ENCODE results near the gene FABP1.

The FABP1 gene

GRCh38 chr2:88086401-88086800, 41.5 kb downstream of the FABP1 start:
- Histone ChIP-seq H3K9me3 (ENCODE audit: control insufficient read depth in 5 of 5, low read length in 5 of 5) (no peaks in the 10 kb centered on the region), H3K27me3 (ENCODE audit: control insufficient read depth in 5 of 5, insufficient read depth in 4 of 5, low read length in 5 of 5) (no peaks in the 10 kb centered on the region), H3K27ac (ENCODE audit: low read depth, low read length) (no peak overlapping the region), H3K36me3 (ENCODE audit: control insufficient read depth in 5 of 5, insufficient read depth in 5 of 5, low read length in 5 of 5) (no peaks in the 10 kb centered on the region), H3K4me3 (ENCODE audit: low read depth in 1 of 5, low read length in 5 of 5) (no peak overlapping the region), H3K4me1 (ENCODE audit: control insufficient read depth in 5 of 5, insufficient read depth in 5 of 5, low read length in 5 of 5) (no peaks in the 10 kb centered on the region), H3K9ac (ENCODE audit: low read length in 5 of 5) (no peak overlapping the region)

- no peak overlapping the region for H3K9ac ChIP-seq (ENCODE audit: low read length in 5 of 5)
- H3K9me3 ChIP-seq (ENCODE audit: control insufficient read depth in 5 of 5, low read length in 5 of 5): no peaks in the 10 kb centered on the region
- no peaks in the 10 kb centered on the region for H3K36me3 ChIP-seq (ENCODE audit: control insufficient read depth in 5 of 5, insufficient read depth in 5 of 5, low read length in 5 of 5)
- H3K27me3 ChIP-seq (ENCODE audit: control insufficient read depth in 5 of 5, insufficient read depth in 4 of 5, low read length in 5 of 5): no peaks in the 10 kb centered on the region
- H3K27ac ChIP-seq (ENCODE audit: low read depth, low read length): no peak overlapping the region
- no peak overlapping the region for H3K4me3 ChIP-seq (ENCODE audit: low read depth in 1 of 5, low read length in 5 of 5)
- H3K4me1 ChIP-seq (ENCODE audit: control insufficient read depth in 5 of 5, insufficient read depth in 5 of 5, low read length in 5 of 5): no peaks in the 10 kb centered on the region
These were observed 42.3 kb downstream of the FABP1 start for GRCh38 chr2:88085602-88086001.

DNA sequence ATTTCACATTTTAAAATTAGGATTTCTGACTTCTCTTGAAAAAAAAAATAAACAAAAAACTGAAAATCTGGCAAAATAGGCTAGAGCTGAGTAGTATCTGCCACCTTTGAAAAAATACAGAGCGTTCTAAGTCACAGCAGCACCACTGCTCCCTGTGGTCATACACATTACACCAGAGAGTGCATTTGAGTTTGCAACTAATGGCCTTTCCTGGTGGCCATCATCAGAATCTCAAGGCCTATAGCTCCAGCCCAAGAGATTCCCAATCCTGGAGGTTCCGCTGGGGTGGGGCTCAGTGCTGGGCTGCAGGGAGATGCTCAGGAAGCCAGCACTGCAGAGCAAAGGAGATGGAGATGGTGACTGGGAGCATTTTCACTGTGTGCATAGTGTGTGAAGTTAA, 42.8 kb downstream of the FABP1 start:
- Histone ChIP-seq H3K9ac (ENCODE audit: low read length in 5 of 5) (no peak overlapping the region), H3K27ac (ENCODE audit: low read depth, low read length) (no peak overlapping the region), H3K4me3 (ENCODE audit: low read depth in 1 of 5, low read length in 5 of 5) (no peak overlapping the region), H3K27me3 (ENCODE audit: control insufficient read depth in 5 of 5, insufficient read depth in 4 of 5, low read length in 5 of 5) (peaks cover 0 to 2% (median 0%) of the 10 kb centered on the region in 5 donors), H3K36me3 (ENCODE audit: control insufficient read depth in 5 of 5, insufficient read depth in 5 of 5, low read length in 5 of 5) (no peaks in the 10 kb centered on the region), H3K9me3 (ENCODE audit: control insufficient read depth in 5 of 5, low read length in 5 of 5) (no peaks in the 10 kb centered on the region), H3K4me1 (ENCODE audit: control insufficient read depth in 5 of 5, insufficient read depth in 5 of 5, low read length in 5 of 5) (no peaks in the 10 kb centered on the region)

GRCh38 chr2:88082781-88083180, 45.1 kb downstream of the FABP1 start:
- H3K4me1 ChIP-seq (ENCODE audit: control insufficient read depth in 5 of 5, insufficient read depth in 5 of 5, low read length in 5 of 5): no peaks in the 10 kb centered on the region
- H3K9ac ChIP-seq (ENCODE audit: low read length in 5 of 5): no peak overlapping the region
- no peaks in the 10 kb centered on the region for H3K36me3 ChIP-seq (ENCODE audit: control insufficient read depth in 5 of 5, insufficient read depth in 5 of 5, low read length in 5 of 5)
- no peak overlapping the region for H3K27ac ChIP-seq (ENCODE audit: low read depth, low read length)
- peaks cover 0 to 2% (median 0%) of the 10 kb centered on the region in 5 donors for H3K27me3 ChIP-seq (ENCODE audit: control insufficient read depth in 5 of 5, insufficient read depth in 4 of 5, low read length in 5 of 5)
- no peak overlapping the region for H3K4me3 ChIP-seq (ENCODE audit: low read depth in 1 of 5, low read length in 5 of 5)
- H3K9me3 ChIP-seq (ENCODE audit: control insufficient read depth in 5 of 5, low read length in 5 of 5): no peaks in the 10 kb centered on the region

- peaks cover 0 to 2% (median 0%) of the 10 kb centered on the region in 5 donors for H3K27me3 ChIP-seq (ENCODE audit: control insufficient read depth in 5 of 5, insufficient read depth in 4 of 5, low read length in 5 of 5)
- H3K4me1 ChIP-seq (ENCODE audit: control insufficient read depth in 5 of 5, insufficient read depth in 5 of 5, low read length in 5 of 5): no peaks in the 10 kb centered on the region
- no peak overlapping the region for H3K27ac ChIP-seq (ENCODE audit: low read depth, low read length)
- H3K36me3 ChIP-seq (ENCODE audit: control insufficient read depth in 5 of 5, insufficient read depth in 5 of 5, low read length in 5 of 5): no peaks in the 10 kb centered on the region
- no peak overlapping the region for H3K4me3 ChIP-seq (ENCODE audit: low read depth in 1 of 5, low read length in 5 of 5)
- H3K9ac ChIP-seq (ENCODE audit: low read length in 5 of 5): no peak overlapping the region
- no peaks in the 10 kb centered on the region for H3K9me3 ChIP-seq (ENCODE audit: control insufficient read depth in 5 of 5, low read length in 5 of 5)
These were observed 45.8 kb downstream of the FABP1 start for GRCh38 chr2:88081924-88082608.

- H3K36me3 ChIP-seq (ENCODE audit: control insufficient read depth in 5 of 5, insufficient read depth in 5 of 5, low read length in 5 of 5): no peaks in the 10 kb centered on the region
- H3K9ac ChIP-seq (ENCODE audit: low read length in 5 of 5): no peak overlapping the region
- H3K27ac ChIP-seq (ENCODE audit: low read depth, low read length): no peak overlapping the region
- H3K27me3 ChIP-seq (ENCODE audit: control insufficient read depth in 5 of 5, insufficient read depth in 4 of 5, low read length in 5 of 5): peaks cover 0 to 2% (median 0%) of the 10 kb centered on the region in 5 donors
- H3K9me3 ChIP-seq (ENCODE audit: control insufficient read depth in 5 of 5, low read length in 5 of 5): no peaks in the 10 kb centered on the region
- no peak overlapping the region for H3K4me3 ChIP-seq (ENCODE audit: low read depth in 1 of 5, low read length in 5 of 5)
- H3K4me1 ChIP-seq (ENCODE audit: control insufficient read depth in 5 of 5, insufficient read depth in 5 of 5, low read length in 5 of 5): no peaks in the 10 kb centered on the region
These were observed 47.3 kb downstream of the FABP1 start for GRCh38 chr2:88080545-88080944.

DNA sequence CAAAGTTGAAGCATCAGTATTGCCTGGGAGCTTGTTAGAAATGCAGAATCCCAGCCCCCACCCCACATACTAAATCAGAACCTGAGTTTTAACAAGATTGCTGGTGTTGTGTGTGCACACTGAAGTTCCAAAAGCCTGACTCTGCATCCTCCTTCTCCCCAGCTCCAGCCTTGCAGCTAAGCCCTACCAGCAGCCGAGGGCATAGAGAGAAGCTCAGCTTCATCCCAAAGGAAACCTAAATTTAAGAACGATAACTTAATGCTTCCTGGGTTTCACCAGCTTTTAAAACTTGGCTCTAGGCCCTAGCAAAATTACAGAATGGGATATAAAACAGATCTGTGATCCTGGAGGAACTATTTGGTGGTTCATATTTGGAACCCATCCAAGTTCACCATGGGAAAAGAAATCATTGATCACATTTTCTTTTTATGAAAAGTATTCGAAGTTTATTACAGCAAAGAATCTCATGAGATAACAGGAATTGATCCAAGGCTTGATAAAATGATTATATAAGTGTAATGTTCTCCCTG, 49.2 kb downstream of the FABP1 start:
- Histone ChIP-seq H3K4me1 (ENCODE audit: control insufficient read depth in 5 of 5, insufficient read depth in 5 of 5, low read length in 5 of 5) (no peaks in the 10 kb centered on the region), H3K36me3 (ENCODE audit: control insufficient read depth in 5 of 5, insufficient read depth in 5 of 5, low read length in 5 of 5) (no peaks in the 10 kb centered on the region)

DNA sequence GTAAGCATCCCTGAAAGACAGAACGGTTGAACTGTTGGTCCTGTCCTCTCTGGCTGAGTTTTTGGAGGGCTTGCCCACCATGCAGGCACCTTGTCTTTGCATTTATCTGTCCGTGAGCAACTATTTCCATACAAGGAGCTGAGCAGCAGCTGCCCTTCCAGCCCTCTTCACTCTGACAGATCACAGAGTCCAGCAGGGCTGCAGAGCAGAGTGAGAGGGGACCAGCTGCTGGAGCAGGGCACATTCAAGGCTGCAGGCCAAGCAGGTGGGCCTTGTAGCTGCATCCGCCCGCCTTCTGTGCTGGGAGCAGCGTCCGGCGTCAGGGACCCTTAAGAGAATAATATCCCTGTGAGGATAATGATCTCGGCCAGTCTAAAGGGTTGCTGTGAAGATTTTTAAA, 50.8 kb downstream of the FABP1 start:
- Histone ChIP-seq H3K27me3 (ENCODE audit: control insufficient read depth in 5 of 5, insufficient read depth in 4 of 5, low read length in 5 of 5) (peaks cover 0 to 2% (median 0%) of the 10 kb centered on the region in 5 donors), H3K4me3 (ENCODE audit: low read depth in 1 of 5, low read length in 5 of 5) (no peak overlapping the region), H3K4me1 (ENCODE audit: control insufficient read depth in 5 of 5, insufficient read depth in 5 of 5, low read length in 5 of 5) (no peaks in the 10 kb centered on the region), H3K9me3 (ENCODE audit: control insufficient read depth in 5 of 5, low read length in 5 of 5) (peaks cover 0 to 4% (median 0%) of the 10 kb centered on the region in 5 donors), H3K9ac (ENCODE audit: low read length in 5 of 5) (no peak overlapping the region), H3K27ac (ENCODE audit: low read depth, low read length) (no peak overlapping the region), H3K36me3 (ENCODE audit: control insufficient read depth in 5 of 5, insufficient read depth in 5 of 5, low read length in 5 of 5) (no peaks in the 10 kb centered on the region)

More for the DNA sequence above, 49.2 kb downstream of the FABP1 start:
- Histone ChIP-seq H3K4me3 (ENCODE audit: low read depth in 1 of 5, low read length in 5 of 5) (no peak overlapping the region), H3K27ac (ENCODE audit: low read depth, low read length) (no peak overlapping the region), H3K27me3 (ENCODE audit: control insufficient read depth in 5 of 5, insufficient read depth in 4 of 5, low read length in 5 of 5) (peaks cover 0 to 2% (median 0%) of the 10 kb centered on the region in 5 donors), H3K9ac (ENCODE audit: low read length in 5 of 5) (no peak overlapping the region), H3K9me3 (ENCODE audit: control insufficient read depth in 5 of 5, low read length in 5 of 5) (peaks cover 0 to 4% (median 0%) of the 10 kb centered on the region in 5 donors)

- Histone ChIP-seq H3K27me3 (ENCODE audit: control insufficient read depth in 5 of 5, insufficient read depth in 4 of 5, low read length in 5 of 5) (no peaks in the 10 kb centered on the region), H3K4me1 (ENCODE audit: control insufficient read depth in 5 of 5, insufficient read depth in 5 of 5, low read length in 5 of 5) (no peaks in the 10 kb centered on the region), H3K9ac (ENCODE audit: low read length in 5 of 5) (no peak overlapping the region), H3K27ac (ENCODE audit: low read depth, low read length) (no peak overlapping the region), H3K4me3 (ENCODE audit: low read depth in 1 of 5, low read length in 5 of 5) (no peak overlapping the region), H3K36me3 (ENCODE audit: control insufficient read depth in 5 of 5, insufficient read depth in 5 of 5, low read length in 5 of 5) (no peaks in the 10 kb centered on the region), H3K9me3 (ENCODE audit: control insufficient read depth in 5 of 5, low read length in 5 of 5) (peaks cover 0 to 4% (median 0%) of the 10 kb centered on the region in 5 donors)
These were observed 53.0 kb downstream of the FABP1 start for GRCh38 chr2:88074854-88075292.

GRCh38 chr2:88074150-88074549, 53.7 kb downstream of the FABP1 start:
- no peak overlapping the region for H3K4me3 ChIP-seq (ENCODE audit: low read depth in 1 of 5, low read length in 5 of 5)
- H3K4me1 ChIP-seq (ENCODE audit: control insufficient read depth in 5 of 5, insufficient read depth in 5 of 5, low read length in 5 of 5): peaks cover 0 to 5% (median 0%) of the 10 kb centered on the region in 5 donors
- H3K36me3 ChIP-seq (ENCODE audit: control insufficient read depth in 5 of 5, insufficient read depth in 5 of 5, low read length in 5 of 5): no peaks in the 10 kb centered on the region
- H3K9me3 ChIP-seq (ENCODE audit: control insufficient read depth in 5 of 5, low read length in 5 of 5): peaks cover 0 to 4% (median 0%) of the 10 kb centered on the region in 5 donors
- H3K9ac ChIP-seq (ENCODE audit: low read length in 5 of 5): no peak overlapping the region
- no peak overlapping the region for H3K27ac ChIP-seq (ENCODE audit: low read depth, low read length)
- H3K27me3 ChIP-seq (ENCODE audit: control insufficient read depth in 5 of 5, insufficient read depth in 4 of 5, low read length in 5 of 5): no peaks in the 10 kb centered on the region

All from subcutaneous abdominal adipose tissue (tissue), 5 donors.